MV-4-11 (cell line): ENCODE data around the gene TOMM5.
A peak's percentile ranks its signal among the peaks of the same experiment; 100 is the strongest.

ENCODE experiments used
- DNase-seq: peaks from one replicate; lab custom pipeline; 2025; lab: John Stamatoyannopoulos, UW

TOMM5 gene

DNA sequence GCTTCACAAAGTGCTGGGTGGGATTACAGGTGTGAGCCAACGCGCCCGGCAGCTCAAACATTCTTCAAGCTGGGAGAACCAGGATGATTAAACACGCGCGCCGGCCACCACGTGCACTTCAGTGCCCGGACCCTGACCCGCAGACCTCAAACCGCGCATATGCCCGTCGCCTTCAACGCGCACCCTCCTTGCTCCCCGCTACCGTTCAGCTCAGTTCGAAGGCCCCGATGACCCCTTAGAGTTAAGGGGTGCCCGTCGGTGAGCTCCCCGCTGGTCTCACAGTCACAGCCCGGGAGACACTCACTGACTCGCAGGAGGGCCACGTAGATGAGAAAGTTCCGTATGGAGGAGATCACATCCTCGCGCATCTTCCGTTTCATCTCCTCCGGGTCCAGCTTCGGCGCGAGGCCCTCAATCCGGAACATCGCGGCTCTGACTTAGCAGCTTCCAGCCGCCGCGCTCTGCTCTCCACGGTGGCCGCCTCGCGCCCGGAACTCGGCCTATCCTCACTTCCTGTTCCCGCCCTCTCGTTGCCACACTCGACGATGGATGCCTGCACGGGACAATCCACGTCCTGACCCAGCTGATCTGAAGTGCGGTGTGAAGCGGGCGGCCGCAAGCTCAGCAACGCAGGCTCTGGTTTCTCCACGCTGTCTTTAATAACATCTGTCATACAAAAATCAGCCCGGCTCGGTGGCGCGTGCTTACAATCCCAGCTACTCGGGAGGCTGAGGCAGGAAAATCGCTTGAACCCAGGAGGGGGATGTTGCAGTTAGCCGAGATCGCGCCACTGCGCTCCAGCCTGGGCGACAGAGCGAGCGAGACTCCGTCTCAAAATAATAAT is at the start of gene TOMM5:
TOMM5 (minus strand) TSS at position 490 of the 844 bp plus-strand sequence; CDS start at position 425, 65 bp downstream.
- DNase-seq = peak; percentile 86

DNA sequence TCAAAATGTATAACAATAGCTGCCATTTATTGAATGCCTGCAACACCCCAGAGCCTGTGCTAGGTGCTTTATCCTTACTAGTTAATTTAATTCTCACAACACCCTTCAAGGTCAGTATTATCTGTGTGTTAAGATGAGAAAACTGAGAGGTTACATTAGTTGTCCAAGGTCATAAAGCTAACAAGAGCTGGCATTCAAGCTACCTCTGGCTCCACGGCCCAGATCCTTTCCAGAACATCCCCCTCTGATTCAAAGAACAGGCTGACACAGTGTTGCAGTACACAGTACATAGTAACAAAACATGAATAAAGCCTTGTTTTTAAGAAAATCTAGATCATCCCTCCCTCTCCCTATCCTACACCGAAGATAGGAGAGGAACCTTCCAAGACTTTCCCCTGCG is 48.9 kb upstream of the TOMM5 start:
- no peak for DNase-seq

DNA sequence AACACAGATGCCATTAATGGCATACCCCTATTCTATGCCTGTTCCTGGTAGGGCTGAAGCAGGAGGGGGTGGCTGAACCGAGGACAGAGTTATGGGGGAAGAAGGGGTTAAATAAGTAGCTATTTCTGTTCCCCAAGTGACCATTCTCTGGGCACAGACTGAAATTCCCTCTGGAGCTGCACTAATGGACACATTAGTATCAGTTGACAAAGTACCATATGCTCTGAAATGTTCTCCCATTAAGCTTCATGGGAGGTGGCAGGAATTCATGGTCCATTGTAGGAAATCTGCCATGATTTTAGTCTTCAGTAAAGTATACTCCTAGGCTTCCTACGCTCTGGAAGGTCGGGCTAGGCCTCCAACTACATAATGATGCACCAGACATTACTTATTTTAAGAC is 47.8 kb upstream of the TOMM5 start:
- no peak for DNase-seq

DNA sequence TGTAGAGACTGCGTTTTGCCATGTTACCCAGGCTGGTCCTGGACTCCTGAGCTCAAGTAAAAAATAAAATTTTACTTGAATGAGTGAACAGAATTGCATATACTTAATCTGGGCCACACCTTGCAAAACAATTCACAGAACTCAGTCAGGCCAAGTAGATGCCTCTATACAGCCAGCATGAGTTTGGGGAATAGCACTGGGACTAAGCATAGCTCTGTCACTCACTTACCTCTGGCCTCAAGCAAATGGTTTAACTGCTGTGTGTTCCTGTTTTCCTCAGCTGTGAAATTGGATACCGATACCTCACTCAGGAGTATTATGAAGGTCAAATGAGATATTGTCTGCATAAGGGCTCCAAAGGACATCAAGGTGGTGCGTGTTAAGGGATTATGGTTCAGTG is 47.4 kb upstream of the TOMM5 start:
- DNase-seq = no peak

DNA sequence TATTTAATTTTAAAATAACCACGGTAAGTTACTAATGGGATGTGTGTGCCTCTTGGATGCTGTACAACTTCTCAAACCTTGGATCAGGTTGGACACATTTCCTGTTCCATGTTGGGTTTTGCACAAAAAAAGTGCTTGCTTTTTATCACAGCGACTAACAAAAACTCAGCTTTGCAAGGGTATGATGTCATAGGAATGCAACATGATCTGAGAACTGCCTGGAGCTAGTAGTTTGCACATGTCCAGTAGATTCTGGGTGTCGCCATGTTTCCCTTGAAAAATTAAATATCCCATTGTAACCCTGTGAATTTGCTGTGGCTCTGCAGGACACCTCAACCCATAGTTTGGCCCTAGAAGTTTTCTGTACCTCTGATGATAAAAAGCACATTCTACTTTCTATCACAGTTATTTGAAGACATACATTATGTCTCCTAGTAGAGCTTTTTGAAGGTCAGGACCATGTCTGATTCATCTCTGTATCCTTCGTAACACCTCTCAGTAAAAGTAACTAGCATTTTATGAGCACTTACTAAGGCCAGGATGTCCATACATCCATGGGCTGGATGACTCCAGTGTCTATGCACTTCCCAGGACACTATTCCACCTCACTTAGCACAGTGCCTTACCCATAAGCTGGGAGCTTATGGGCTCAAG is 46.8 kb upstream of the TOMM5 start:
- DNase-seq = no peak

DNA sequence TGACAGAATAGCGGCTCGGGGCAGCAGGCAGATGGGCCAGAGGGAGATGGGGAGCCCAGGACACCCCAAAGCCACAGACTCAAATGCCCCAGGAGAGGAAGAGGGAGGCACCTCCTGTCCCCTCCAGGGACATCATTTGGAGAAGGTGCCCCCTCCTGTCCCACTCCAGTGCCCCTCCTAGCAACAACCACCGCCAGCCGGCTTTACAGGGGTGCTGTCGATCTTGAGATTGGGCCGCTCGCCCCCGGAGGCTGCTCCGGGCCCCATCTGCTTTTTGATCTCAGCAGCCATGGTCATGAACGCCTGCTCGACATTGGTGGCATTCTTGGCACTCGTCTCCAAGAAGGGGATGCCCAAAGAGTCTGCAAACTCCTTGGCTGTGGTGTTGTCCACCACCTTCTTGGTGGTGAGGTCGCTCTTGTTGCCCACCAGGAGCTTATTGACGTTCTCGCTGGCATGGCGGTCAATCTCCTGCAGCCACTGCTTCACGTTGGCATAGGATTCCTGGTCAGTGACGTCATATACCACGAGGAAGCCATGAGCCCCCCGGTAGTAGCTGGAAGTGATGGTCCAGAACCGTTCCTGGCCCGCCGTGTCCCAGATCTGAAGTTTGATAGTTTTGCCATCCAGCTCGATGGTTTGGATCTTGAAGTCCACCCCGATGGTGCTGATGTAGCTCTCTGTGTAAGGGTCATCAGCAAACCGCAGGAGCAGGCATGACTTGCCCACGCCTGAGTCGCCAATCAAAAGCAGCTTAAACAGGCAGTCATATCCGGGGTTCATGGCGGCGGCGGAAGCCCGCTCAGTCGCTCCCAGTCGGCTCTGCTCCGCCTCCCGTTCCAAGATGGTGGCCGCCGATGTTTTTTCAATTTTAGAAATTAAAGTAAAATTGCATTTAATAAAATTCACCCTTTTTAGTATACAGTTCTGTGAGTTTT is 44.4 kb upstream of the TOMM5 start:
- no peak for DNase-seq

DNA sequence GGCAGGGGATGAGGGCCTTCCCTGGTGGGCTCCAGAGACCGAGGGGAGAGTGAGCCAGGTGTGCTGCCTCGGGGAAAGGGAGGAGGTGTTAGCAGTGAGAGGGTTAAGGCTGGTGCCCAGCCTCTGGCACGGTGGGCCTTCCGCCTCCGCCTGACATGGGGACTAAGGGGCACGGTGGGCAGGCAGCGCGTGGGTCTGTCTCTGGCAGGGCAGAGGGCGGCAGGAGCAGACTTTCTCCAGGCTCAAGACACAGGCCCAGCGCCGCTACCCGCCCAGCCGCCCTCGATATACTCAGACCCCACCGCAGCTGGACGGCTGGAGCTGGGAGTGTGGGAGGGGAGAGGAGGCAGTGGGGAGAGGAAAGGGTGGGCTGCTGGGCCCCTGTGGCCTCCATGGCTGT is 43.4 kb upstream of the TOMM5 start:
- no peak for DNase-seq

DNA sequence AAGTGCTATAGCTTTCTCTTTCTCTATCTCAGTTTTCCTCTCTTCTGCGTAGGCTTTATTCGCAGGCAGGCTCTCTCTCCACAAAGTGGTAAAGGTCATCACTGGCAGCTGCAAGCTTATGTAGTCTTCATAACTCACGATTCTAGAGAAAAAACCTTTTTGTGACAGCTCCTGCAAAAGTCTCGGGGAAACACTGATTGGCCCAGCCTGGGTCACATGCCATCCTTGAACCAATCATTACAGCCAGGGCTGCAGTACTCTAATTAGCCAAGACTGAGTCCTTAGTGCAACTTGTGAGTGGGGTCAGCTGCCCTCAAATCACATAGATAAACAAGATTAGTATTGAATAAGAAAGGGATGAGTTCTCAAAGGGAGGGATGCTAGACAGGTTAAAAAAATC is 40.1 kb upstream of the TOMM5 start:
- no peak for DNase-seq

DNA sequence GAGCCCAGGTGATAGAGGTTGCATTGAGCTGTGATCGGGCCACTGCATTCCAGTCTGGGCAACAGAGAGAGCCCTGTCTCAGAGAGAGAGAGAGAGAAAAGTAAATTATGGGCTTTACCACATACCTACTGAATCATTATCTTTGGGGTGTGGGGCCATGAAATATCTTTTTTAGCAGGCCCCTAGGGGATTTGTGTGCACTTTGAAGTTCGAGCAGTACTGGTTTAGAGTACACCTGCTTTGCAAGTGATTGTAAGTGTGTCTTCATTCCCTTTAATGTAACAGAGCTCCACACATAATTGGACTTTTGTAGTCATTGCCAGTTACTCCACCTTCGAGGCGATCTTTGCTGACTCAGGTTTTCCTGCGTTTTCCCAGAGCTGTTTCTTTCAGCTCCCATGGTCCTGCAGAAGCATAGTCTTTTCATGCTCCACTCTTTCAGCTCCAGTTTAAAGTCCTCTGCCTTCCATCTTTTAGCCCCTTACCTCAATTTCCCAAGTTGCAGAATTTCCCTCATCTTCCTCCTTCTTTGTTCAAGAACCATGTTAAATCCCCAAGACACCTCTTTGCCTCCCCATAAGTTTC is 34.4 kb upstream of the TOMM5 start:
- no peak for DNase-seq

DNA sequence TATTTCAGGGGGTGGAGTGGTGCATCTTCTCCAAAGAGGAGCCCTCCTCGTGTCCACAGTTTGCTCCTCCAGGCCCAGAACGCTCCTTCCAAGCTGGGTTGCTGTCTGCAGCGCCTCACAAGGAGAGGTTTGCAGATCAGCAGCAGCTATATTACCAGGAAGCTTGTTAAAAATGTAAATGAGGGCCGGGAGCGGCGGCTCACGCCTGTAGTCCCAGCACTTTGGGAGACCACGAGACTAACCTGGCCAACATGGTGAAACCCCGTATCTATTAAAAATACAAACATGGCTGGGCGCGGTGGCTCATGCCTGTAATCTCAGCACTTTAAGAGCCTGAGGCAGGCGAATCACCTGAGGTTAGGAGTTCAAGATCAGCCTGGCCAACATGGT is 33.4 kb upstream of the TOMM5 start:
- no peak for DNase-seq

DNA sequence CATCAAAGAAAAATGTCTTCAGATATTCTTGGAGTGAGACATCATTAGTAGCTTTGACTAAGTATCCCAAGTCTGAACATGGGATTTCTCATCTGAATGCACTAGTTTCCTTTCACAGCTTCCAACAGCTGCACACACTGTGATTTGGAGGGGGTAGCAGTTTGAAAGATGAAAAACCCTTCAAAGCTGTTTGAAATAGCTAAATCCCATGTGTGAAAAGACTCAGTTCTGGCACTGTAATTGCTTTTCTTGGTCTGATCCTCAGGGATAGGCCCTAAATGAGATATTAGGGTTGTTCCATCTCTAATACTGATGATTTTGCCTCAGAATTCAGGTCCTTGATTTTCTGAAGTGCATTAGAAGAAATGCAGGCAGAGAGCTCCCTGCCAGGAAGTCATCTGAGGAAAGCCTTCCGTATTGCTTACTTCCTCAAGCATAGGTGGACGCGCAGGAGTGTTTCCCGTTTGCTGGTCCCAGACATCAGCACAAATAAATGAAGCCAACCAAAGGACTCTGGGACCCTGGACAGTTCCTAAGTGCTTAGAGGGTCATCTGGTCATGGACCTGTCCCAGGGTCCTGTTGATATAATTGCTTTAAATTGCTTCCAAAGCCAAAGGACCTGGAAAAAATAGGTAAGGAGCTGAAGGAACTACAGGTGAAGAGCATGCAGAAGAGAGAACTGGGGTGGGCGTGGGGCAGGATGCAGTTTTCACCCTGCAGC is 32.8 kb upstream of the TOMM5 start:
- no peak for DNase-seq

DNA sequence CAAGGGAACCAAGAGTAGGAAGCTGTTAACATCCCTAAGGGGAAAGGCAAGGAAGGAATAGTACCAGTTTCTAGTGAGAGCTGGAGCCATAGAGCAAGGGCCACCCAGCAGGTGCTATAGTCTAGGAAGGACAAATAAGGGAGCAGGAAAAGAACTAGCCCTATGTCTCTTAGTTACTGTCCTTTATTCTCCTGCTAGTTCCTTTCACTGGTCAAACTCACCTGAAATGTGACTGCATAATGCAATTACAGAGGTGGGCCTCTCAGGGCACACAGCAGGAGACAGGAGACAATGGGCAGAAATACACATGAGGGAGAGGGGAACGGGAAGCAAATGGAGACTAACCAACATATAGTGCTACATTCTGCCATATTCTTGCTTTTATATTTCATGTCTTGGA is 31.7 kb upstream of the TOMM5 start:
- DNase-seq = no peak

DNA sequence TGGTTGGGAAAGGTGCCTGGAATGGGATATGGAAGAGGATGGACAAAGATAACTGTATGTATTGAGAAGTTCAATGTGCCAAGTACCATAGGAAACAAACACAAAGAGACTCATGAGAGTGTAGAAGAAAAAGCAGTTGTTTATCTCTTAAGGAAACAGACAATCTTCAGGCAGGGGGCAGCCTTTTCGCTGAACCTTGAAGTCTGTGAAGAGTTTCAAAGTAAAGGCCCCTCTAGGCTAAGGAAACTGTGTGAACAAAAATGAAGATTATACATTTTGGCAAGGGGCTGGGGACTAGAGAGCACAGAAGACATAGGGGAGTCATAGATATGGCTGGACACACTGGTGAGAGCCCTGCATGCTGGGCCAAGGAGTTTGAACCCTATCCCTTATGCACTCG is 30.9 kb upstream of the TOMM5 start:
- DNase-seq = no peak

DNA sequence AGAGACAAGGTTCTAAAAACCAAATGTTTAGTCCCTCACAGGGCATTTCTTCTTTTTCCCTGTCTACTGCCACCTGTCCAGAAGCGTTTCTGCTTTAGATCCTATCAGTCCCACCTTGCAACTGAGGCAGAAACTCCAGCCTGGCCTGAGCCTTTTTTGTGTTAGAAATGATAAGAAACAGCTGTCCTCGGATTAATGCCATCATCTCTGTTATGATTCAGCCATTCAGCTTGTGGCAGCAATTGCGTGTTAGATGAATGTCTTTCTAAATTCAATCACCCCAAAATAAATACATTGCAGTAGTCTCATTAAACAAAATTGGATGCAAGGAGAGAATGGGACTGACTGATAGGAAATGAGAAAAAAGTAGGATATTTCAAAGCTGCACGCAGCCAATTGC is 30.1 kb upstream of the TOMM5 start:
- no peak for DNase-seq

DNA sequence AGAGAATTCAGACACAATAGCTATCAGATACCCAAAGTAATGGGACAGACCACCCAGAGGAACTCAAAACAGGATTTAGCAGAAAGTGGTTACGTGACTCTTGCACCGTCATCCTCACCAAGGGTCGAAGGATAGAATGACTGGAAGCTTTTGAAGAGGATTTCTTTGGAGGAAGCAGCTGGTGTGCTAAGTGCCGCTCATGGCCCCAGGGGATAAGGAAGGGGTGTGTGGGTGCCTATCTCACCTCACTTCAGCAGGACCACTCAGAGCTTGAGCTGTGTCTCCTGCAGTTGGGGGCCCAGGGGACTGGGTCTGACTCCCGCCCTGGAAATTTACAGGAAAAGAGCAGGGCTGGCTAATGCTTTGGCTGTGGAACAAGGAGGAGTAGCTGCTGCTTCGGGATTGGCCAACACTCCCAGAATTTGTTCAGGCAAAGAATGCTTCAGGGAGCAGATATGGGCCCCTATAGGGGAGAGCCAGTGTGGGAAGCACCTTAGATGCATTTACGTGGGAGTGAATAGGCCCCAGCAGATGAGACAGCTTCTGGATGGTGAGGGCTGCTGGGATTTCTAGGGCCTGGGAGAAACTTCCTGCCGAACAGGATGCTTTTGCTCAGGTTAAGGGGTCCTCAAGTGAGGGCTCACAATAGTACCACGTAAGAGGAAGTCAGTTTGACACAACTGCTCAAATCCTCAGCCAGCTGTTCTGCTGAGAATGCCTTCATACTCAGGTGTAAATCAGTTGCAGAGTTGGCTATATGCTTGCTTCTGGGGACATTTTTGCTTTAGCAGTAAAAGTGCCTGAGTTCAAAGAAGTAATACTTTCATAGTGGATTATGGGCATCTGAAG is 29.1 kb upstream of the TOMM5 start:
- DNase-seq = no peak

DNA sequence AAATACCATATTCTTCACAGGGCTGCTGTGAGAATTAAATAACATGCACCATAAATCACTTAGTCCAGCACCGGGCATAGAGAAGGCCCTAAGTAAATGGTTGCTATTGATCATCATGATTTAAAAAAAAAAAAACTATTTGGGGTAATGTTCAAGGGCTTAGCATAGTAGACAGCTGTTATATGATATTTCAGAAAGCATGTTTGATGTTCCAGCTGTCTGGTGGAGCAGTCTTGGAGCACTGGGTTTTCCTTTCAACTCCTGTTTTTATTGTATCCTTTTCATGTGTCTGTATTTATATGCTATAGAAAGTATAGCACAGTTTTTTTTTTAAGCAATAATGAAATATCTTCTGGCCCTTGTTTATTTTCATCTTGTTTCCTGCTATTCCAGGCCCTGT is 28.0 kb upstream of the TOMM5 start:
- no peak for DNase-seq

DNA sequence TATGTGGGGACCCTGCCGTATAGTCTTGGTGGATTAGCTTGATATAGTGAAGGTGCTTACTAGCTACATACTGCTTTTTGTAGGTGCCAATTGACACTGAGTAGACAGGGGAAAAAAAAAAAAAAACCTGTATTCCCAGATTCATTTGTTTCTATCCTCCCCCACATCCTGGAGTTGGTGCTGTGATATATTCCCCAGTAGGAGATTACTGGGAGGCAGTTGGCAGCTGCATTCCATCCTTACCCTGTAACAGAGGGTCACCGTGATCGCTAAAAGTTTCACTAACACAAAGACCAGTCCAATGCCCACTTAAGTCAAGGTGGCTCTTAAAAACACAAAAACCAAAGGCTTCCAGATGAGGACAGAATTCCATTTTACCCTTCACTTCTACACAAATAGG is 27.4 kb upstream of the TOMM5 start:
- no peak for DNase-seq

DNA sequence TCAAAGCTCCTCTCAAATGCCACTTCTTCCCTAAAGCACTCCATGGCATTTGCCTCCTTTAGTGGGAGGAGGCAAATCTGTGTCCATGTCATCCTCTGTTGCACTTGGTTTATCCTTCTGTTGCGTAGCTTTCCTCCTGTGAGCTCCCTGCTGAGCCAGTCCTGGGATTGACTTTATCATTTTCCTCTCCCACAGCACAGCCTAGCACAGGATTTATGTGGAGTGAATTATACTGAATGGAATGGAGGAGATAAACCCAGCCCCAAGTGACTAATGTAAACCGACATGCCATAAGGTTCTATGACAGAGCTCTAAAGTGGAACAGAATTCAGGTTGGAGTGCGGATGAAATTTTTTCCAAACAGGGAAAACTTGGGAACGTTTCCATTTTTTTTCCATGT is 26.4 kb upstream of the TOMM5 start:
- DNase-seq = no peak

DNA sequence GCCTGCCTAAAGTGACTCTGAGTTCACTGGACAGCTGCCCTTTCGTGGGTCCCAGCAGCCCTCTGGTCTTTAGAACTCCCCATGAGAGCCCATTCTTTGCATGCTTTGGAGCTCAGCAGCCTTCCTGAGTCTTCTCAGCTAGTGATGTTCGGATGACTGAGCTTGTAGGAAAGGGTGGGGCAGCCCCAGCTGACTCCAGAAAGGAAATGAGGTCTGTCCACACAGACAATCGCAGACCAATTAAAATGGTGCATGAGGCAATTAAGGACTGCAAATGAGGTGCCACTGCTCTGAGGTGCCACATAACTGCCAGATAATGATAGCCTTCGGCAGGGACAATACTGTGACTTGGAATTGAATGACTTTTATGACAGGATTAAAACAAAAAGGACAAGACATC is 25.4 kb upstream of the TOMM5 start:
- DNase-seq = no peak

DNA sequence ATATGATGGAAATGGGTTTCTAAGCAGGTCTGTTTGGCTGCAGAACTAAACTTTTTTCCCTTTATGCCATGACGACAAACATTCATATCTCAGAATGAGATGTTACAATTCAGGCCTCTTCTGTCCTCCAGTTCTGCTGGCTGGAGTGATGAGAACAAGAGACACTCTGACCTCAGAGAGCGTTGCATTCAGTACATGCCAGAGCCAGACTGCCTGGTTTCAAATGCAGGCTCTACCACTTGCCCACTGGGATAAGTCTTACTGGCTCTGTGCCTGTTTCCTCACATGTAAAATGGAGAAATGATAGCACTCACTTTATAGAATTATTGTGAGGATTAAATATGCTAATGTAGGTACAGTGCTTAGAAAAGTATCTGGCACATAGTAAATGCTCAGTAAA is 24.8 kb upstream of the TOMM5 start:
- DNase-seq = no peak

DNA sequence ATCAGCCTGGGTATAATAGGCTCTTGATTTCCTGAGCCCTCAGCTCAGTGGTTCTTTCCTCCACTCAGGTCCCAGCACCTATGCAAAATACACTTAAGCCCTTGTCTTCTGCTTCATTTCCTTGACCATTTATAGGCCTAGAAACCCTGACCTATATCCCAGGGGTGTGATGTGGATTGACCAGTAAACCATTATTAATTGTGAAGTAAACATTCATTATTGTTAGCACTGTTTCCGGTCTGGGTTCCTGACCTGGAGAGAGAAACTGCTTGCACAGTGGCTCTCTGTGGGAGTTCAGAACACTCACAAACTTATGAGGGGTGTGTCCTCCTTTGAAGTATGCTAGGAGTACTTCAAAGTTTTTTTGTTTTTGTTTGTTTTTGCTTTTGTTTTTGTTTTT is 19.6 kb upstream of the TOMM5 start:
- no peak for DNase-seq
